ACC112 (cell line): Measurements from ENCODE around the gene WNT3A.

Experiments
- H2AFZ ChIP-seq: fragments of 200-600 bp; sonication (generic); one replicate; pipeline ENCODE4 v1.6.0; 2017; ENCODE audit warnings: antibody characterized with exemption, low read length; ENCODE audit not compliant: unreplicated experiment
- H3K27ac ChIP-seq: fragments of 200-600 bp; sonication (generic); 2 replicates; pipeline ENCODE4 v1.5.1; 2014; ENCODE audit warnings: low read depth, mild to moderate bottlenecking, antibody characterized with exemption, low read length, moderate library complexity
- H3K27me3 ChIP-seq: fragments of 200-600 bp; sonication (generic); 2 replicates; pipeline ENCODE4 v1.6.1; 2014; ENCODE audit warnings: mild to moderate bottlenecking, antibody characterized with exemption, low read length, moderate library complexity, mixed read lengths; ENCODE audit not compliant: insufficient read depth
- H3K36me3 ChIP-seq: fragments of 200-600 bp; sonication (generic); 2 replicates; pipeline ENCODE4 v1.6.1; 2016; ENCODE audit warnings: mild to moderate bottlenecking, antibody characterized with exemption, low read length, moderate library complexity, mixed read lengths; ENCODE audit not compliant: insufficient read depth
- H3K4me1 ChIP-seq: fragments of 200-600 bp; sonication (generic); one replicate; pipeline ENCODE4 v1.6.1; 2016; ENCODE audit warnings: low read length, mixed read lengths; ENCODE audit not compliant: insufficient read depth, unreplicated experiment, control insufficient read depth
- H3K4me3 ChIP-seq: fragments of 200-600 bp; sonication (generic); 2 replicates; pipeline ENCODE4 v1.5.1; 2014; ENCODE audit warnings: mild to moderate bottlenecking, low read depth, low read length
- H3K79me2 ChIP-seq: fragments of 200-600 bp; sonication (generic); one replicate; pipeline ENCODE4 v1.6.0; 2016; ENCODE audit warnings: low read length; ENCODE audit not compliant: control insufficient read depth, unreplicated experiment, insufficient read depth

The WNT3A gene

DNA sequence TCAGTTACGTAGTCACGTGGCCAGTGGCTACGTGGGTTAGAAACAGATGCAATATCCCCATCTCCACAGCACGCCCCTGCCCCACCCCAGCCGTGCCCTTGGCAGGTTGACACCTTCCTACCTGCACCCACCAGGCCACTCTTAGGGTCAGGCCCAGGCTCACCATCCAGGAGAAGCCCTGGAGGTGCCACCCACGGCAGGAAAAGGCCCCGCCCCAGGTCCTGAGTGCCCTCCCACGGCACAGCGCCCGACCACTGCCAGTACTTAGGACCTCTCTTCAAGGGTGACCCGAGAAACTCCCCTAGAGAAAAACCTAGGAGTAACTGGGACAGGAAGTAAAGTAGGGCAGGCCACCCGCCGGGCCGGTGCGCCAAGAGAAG, 94.8 kb downstream of the WNT3A start:
- Histone ChIP-seq H3K27me3 (no peaks in the 10 kb centered on the region), H3K4me1 (peaks cover 13% of the 10 kb centered on the region), H3K27ac (no peak overlapping the region), H3K79me2 (peaks cover 35% of the 10 kb centered on the region), H3K36me3 (peaks cover 7% of the 10 kb centered on the region; the same call in 1 of the 2 replicates), H2AFZ (no peak overlapping the region), H3K4me3 (peak overlapping the region; percentile 81)

DNA sequence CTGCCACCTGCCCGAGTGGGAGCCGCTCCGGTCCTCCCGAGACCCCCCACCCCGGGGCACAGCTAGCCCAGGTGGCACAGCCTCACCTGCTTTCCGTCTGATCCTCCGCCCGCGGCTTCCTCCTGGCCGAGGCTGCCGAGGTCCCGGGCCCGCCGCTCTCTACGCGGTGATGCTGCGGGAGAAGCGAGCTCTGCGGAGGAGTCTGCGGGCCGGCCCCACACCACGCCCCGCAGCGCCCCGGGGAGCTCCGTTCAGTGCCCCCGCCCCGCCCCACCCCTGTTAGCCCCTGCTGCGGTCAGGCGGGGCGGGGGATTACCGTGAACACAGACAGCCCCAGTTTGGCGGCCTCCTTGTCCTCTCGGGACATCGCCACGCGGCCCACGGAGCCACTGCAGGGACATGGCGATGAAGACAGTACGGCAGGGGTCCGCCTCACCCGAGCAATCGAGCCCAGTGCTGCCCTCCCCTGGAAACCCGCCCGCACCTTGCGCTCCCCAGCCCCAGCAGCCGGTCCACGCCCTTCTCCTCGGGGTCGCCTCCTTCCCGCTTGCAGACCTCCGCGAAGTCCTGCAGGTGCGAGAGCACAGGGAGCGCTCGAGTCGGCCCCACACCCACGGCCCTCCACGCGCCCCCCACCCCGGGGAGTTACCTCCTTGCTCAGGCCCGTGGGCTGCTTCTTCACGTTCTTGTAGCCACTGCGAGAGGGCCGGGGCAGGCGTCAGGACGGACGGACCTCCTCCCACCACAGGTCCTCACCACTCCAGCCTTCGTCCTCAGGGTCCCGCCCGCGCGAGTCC, 95.4 kb downstream of the WNT3A start:
- Histone ChIP-seq H3K27ac (no peak overlapping the region), H3K4me3 (peak overlapping the region; percentile 81), H2AFZ (no peak overlapping the region), H3K27me3 (no peaks in the 10 kb centered on the region), H3K36me3 (0 out of 2 replicates have a peak, but pooled peaks cover 4% of the 10 kb centered on the region), H3K4me1 (peaks cover 13% of the 10 kb centered on the region), H3K79me2 (peaks cover 29% of the 10 kb centered on the region)

DNA sequence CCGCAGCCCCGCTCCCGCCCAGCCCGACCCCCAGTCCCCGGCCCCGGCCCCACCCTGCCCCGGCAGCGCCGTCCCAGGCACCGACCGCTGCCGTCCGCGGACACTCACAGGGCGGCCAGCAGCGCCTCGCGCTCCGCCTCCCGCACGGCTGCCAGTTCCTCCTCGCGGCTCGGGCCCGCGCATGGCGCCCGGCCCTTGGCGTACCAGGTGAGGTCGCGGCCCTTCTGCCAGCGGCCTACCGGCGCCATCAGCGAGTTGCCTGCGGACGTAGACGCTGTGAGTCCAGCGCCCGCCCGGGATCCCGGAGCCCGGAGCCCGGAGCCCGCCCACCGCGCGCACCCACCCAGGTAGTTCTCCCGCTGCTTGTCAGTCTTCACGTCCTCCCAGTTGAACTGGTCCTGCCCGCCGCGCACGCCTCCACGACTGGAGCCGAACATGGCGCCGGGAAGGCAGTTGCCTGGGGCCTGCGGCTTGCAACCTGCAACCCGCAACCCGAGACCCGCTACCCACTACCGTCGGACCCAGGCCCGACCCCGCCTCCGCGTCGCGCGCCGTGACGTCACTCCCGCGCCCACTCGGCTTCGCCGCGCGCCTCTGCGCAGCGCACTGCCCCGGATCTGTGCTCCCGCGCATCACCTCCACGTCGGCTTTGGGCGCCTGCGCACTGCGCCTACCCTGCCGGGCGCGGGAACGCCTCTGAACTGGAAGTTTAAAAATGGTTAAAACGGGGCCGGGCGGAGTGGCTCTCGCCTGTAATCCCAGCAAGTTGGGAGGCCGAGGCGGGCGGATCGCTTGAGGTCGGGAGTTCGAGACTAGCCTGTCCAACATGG, 96.2 kb downstream of the WNT3A start, which contains the start of gene C1orf35:
Gene C1orf35 (minus strand): TSS at position 535 of the 830 bp plus-strand sequence. CDS start 98 bp downstream, at position 437.
- H3K79me2 ChIP-seq: peaks cover 21% of the 10 kb centered on the region
- H3K4me3 ChIP-seq: peak within 1 kb of the TSS; percentile 81
- H3K36me3 ChIP-seq: 0 out of 2 replicates have a peak, but pooled peaks cover 4% of the 10 kb centered on the region
- peak within 1 kb of the TSS; percentile 37; the same call in 1 of the 2 replicates for H3K27ac ChIP-seq
- peaks cover 14% of the 10 kb centered on the region for H3K4me1 ChIP-seq
- no peaks in the 10 kb centered on the region for H3K27me3 ChIP-seq
- H2AFZ ChIP-seq: peak within 1 kb of the TSS; percentile 56

DNA sequence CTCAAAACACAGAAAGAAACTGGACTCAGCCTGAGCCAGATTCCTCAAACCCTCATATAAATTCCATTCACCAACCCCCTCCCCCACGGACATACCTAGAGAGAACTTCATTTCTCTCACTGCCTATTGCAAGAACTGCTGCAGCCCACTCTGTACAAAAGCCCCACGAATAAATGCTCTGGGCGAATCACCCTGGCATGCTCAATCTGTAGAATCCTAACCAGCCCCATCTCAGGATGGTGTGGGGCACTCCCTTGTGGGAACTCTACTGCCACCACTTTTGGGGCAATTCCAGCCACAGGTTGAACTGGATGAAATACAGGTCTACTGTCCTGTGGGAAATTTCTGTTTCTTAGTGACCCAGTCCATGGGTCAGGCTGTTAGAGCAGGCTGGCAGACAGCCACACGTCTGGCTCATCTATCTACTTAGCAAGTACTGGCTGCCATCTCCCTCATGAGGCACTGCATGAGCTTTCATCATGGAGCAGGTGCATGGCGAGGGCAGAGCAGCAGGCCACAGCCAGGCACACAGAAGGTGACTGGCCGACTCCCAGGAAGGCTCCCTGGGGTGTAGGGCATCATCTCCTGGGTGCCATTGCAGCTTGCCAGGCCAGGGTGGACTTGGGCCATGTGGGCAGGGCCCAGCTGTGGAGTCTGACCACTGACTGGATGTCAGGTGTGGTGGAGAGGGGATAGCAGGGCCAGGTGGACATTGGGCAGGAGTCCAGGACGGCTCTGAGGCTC, 97.9 kb downstream of the WNT3A start:
- Histone ChIP-seq H3K79me2 (peaks cover 23% of the 10 kb centered on the region), H3K4me3 (no peak overlapping the region; the same call in 1 of the 2 replicates)

DNA sequence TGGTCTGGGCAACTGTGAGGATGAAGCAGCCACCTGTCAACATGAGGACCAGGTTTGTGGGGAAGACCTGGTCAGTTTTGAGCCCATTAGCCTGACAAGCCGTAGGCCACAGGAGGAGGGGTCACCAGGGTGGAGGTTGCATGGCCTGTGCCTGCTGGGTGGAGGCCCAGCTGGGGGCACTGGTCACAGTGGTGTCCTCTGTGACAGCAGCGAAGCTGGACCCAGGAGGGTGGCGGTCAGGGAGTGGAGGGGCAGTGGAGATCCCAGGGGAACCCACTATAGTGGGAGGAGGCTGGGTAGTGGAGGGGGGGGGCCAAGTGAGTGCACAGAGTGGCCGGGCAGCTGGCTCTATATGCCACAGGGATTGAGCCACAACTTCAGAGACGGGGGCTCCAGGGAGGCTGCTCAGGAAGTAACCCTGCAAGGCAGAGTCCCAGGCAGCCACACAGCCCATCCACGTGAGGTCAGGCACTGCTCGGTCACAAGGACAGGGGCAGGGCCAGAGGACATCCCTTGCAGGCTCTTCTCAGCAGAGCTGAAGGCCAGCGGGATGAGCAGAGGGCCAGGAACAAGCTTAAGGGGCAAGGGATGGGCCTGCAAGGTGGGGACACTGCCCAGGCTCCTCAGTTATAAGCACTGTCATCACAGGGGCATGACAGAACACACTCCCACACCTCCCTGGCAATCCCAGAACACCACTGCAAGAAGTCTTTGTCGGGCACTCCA, 98.6 kb downstream of the WNT3A start:
- Histone ChIP-seq H3K27ac (no peak overlapping the region), H3K4me3 (no peak overlapping the region), H2AFZ (no peak overlapping the region), H3K4me1 (peaks cover 20% of the 10 kb centered on the region), H3K79me2 (peaks cover 19% of the 10 kb centered on the region), H3K36me3 (no peaks in the 10 kb centered on the region), H3K27me3 (no peaks in the 10 kb centered on the region)

More for the DNA sequence above, 97.9 kb downstream of the WNT3A start:
- Histone ChIP-seq H2AFZ (no peak overlapping the region), H3K4me1 (peaks cover 20% of the 10 kb centered on the region), H3K27me3 (no peaks in the 10 kb centered on the region), H3K27ac (no peak overlapping the region), H3K36me3 (0 out of 2 replicates have a peak, but pooled peaks cover 3% of the 10 kb centered on the region)

DNA sequence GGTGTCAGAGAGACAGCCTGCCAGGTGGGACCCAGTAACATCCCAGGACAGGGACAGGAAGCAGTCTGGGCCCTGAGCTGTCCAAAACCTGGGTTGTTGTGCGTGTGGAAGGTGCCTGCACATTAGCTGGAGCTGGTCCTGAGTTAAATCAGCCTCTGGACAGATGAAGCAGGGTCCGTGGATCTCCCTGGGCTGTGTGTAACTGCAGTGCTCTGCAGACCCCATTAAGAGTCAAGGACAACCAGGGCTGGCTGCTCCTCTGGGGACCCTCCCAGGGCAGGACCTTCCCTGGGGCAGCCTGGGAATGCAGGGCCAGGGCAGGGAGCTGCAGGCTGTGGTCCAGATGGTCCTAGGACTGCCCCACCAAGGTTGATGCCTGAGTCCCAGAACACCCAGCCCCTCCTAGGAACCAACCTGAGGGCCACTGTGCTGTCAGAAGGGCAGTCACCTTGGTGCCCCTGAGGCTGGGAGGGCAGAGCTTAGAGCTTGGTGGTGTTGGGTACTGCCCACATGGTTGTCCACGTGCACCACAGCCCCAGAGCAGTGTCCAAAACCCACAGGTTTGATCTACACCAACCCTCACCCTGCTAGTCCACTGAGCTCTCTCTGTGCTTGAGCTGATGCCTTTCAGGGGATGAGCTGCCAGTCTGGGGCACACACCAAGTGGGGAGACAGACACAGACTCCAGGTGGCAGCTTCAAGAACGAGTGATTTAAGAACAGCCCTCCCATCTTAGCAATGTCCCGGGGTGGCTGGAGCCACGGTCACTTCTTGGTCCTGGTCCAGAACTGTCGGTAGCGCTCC, 99.4 kb downstream of the WNT3A start:
- Histone ChIP-seq H3K79me2 (peaks cover 19% of the 10 kb centered on the region), H2AFZ (no peak overlapping the region), H3K27me3 (no peaks in the 10 kb centered on the region), H3K27ac (no peak overlapping the region), H3K36me3 (no peaks in the 10 kb centered on the region), H3K4me3 (no peak overlapping the region; the same call in 1 of the 2 replicates), H3K4me1 (peaks cover 20% of the 10 kb centered on the region)

DNA sequence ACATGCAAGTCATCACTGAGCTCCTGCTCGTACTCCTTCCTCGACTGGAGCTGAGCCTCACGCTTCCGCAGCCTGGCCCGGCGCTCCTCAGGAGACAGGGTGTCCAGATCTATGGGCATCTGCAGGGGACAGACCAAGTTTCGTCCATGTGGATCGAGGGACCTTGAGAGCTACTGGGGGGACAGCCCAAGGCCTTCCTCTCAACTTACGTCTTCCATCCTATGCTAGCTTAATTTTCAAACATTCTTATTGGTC, 99.9 kb downstream of the WNT3A start:
- no peaks in the 10 kb centered on the region for H3K27me3 ChIP-seq
- H3K4me1 ChIP-seq: peaks cover 16% of the 10 kb centered on the region
- H2AFZ ChIP-seq: no peak overlapping the region
- H3K79me2 ChIP-seq: peaks cover 16% of the 10 kb centered on the region
- no peaks in the 10 kb centered on the region for H3K36me3 ChIP-seq
- no peak overlapping the region for H3K27ac ChIP-seq
- H3K4me3 ChIP-seq: no peak overlapping the region; the same call in 1 of the 2 replicates

DNA sequence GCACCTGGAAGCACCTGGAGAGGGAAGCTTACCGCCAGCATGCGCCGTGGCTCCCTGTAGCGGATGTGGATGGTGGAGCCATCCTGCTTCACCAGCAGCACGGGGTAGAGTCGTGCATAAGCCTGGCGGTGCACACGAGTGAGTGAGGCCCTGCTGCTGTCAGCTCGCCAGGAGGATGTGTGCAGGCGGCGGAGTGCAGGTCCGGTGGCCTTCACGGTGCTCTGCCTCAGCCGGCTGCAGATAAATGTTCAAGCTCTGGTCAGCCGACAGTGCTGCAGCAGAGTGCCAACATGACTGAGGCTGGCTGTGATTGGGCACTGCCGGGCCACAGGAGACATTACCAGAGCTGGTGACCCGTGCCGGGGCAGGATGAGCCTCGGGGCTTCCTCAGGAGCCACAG, 100.8 kb downstream of the WNT3A start:
- no peaks in the 10 kb centered on the region for H3K27me3 ChIP-seq
- H3K36me3 ChIP-seq: no peaks in the 10 kb centered on the region
- no peak overlapping the region for H2AFZ ChIP-seq
- H3K4me1 ChIP-seq: peaks cover 15% of the 10 kb centered on the region
- H3K4me3 ChIP-seq: peak overlapping the region; percentile 89; the same call in 1 of the 2 replicates
- no peak overlapping the region for H3K27ac ChIP-seq
- peaks cover 11% of the 10 kb centered on the region for H3K79me2 ChIP-seq

DNA sequence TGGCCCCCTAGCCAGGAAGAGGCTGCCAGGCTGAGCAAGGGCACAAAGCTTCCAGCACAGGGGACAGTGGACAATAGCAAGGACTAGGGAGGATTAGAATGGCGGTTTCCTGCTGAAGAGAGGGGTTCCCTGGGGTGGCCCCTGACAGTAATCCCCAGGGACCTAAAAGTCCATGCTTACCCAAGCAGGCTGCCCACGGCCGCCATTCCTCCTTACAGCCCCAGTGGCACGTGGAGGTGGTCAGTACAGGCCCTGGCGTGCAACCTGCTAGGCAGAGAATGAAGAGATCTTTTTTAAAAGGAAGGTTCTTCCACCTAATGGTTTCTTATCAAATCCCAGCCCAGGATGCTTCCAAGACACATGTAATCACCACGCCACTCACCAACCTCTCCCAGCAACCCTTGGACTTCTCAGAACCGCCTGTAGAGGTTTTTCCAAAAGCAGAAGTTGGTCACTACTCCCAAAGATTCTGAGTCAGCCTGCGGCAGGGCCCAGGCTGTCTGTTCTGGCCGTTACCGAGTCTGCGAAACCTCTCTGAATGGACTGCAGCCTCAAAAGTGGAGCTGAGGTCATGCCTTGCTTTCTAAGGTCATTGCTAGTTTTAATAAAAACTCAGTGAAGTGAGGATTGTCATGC, 101.4 kb downstream of the WNT3A start:
- Histone ChIP-seq H2AFZ (no peak overlapping the region), H3K4me1 (peaks cover 15% of the 10 kb centered on the region), H3K27ac (no peak overlapping the region), H3K79me2 (peaks cover 11% of the 10 kb centered on the region), H3K36me3 (no peaks in the 10 kb centered on the region), H3K27me3 (no peaks in the 10 kb centered on the region), H3K4me3 (peak overlapping the region; percentile 89)
